GM23338 (cell line): ENCODE data around the gene HECTD1.

Source experiments
- EZH2 ChIP-seq: fragments of 200-600 bp; sonication (generic); IDR thresholded peaks from one replicate; pipeline ENCODE4 v1.8.0; 2017; ENCODE audit warnings: antibody characterized with exemption, mild to moderate bottlenecking, low read depth; ENCODE audit not compliant: unreplicated experiment
- STAT1 ChIP-seq: IDR thresholded peaks from one replicate; pipeline ENCODE4 v1.6.1; 2016; ENCODE audit warnings: antibody characterized with exemption; ENCODE audit not compliant: unreplicated experiment

DNA sequence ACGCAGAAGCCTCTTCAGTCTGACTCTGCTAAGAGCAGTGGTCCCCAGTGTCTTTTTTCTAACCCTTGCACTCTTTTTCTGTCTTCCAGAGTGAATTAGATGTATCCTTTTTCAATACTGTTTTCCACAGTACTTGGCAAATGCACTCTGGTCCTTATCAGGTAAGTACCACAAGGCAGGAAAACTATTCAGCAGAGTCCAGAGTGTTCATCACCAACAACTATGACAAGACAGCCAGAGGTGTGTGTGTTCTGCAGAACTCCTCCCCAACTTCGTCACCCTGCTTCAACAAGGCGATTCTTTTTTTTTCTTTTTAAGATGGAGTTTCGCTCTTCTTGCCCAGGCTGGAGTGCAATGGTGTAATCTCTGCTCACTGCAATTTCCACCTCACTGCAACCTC is 127.1 kb downstream of the HECTD1 start:
- TF ChIP-seq STAT1 (no peak), EZH2 (no peak)
